ENCODE measurements around the gene STX19. TPM values are rescaled to one million over a fixed set of nuclear protein-coding genes. Genes with fewer than 3 reads are reported as not detected.

STX19 gene
- total and polyA plus RNA-seq, 2 experiments from 2014 or later, result 0.12 to 0.47 TPM

DNA sequence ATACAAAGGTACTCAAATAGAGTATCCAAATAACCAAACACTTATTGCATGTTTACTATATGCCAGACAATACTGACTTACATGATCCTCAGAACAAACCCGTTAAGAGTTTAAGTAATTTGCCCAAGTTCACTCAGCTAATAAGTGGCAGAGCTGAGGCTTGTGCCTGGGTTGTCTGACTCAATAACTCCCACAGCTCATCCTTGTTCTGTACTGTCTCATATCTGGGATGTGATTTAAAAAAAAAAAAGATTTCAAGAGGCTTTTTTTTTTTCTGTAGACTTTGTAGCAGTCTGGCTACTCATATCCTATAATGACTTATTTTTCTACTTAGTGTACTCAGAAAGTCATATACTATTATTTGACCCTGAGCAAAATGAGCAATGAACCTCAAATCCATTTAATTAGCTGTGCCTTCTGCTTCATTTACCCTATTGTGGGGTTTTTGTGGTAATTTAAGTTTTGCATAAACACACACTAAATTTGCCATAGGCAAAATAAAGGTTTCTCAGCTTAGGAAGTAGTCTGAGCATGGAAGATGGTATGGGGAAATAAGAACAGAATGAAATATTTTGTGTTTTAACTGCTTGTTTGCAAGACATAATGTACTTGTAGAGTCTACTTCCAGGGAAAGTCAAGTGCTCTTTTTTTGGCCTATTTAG lies 37.6 kb upstream of the STX19 start:
- H3K4me3 ChIP-seq, result no peak overlapping the region
- no peak overlapping the region for H2AFZ ChIP-seq
- no peak for DNase-seq (ENCODE audit: low spot score)
- peaks cover 4% of the 10 kb centered on the region for H3K4me1 ChIP-seq (ENCODE audit: insufficient read depth)
- H3K9me2 ChIP-seq (replicated peaks; ENCODE audit: insufficient read depth), result no peaks in the 10 kb centered on the region
- no peak overlapping the region for H3K4me2 ChIP-seq
- no peak overlapping the region for H3K27ac ChIP-seq
- no peaks in the 10 kb centered on the region for H3K27me3 ChIP-seq
- H3K36me3 ChIP-seq (replicated peaks; ENCODE audit: insufficient read depth, low read depth), result no peaks in the 10 kb centered on the region
- WGBS (ENCODE audit: low lambda C conversion rate, missing lambda C conversion rate), result 91% methylated on average over 1 of the region's 1 CpG
- TF ChIP-seq, protein P1, sequence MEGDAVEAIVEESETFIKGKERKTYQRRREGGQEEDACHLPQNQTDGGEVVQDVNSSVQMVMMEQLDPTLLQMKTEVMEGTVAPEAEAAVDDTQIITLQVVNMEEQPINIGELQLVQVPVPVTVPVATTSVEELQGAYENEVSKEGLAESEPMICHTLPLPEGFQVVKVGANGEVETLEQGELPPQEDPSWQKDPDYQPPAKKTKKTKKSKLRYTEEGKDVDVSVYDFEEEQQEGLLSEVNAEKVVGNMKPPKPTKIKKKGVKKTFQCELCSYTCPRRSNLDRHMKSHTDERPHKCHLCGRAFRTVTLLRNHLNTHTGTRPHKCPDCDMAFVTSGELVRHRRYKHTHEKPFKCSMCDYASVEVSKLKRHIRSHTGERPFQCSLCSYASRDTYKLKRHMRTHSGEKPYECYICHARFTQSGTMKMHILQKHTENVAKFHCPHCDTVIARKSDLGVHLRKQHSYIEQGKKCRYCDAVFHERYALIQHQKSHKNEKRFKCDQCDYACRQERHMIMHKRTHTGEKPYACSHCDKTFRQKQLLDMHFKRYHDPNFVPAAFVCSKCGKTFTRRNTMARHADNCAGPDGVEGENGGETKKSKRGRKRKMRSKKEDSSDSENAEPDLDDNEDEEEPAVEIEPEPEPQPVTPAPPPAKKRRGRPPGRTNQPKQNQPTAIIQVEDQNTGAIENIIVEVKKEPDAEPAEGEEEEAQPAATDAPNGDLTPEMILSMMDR (IDR thresholded peaks at IDR 0.05; ENCODE audit: poor library complexity), result no peak
- TF ChIP-seq EZH2 (IDR thresholded peaks at IDR 0.05; ENCODE audit: borderline replicate concordance) (no peak), EZH2phosphoT487 (IDR thresholded peaks at IDR 0.05; ENCODE audit: low read depth, severe bottlenecking, unreplicated experiment) (no peak)
- no peaks in the 10 kb centered on the region for H3K9me3 ChIP-seq (ENCODE audit: low read depth)
- H4K20me1 ChIP-seq (ENCODE audit: insufficient read depth, poor library complexity, severe bottlenecking), result no peaks in the 10 kb centered on the region
- H3K79me2 ChIP-seq, result peaks cover 31% of the 10 kb centered on the region

DNA sequence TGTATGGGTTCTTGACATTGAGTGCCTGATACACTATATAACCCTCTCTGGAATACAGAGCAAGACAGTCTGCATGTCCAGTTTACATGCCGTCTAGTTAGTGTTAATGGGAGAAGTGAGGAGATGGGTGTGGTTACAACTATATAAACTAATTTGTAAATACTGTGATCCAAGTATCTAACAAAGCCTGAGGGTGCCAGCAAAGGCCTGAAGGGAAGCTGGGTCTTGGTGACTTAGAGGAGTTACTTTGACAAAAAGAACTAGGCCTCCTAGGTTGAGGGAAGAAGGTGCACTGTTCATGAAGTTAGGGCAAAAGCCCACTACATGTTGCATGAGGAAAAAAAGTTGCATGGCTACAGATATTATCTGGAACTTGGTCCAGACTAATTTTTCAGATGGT lies 36.7 kb upstream of the STX19 start:
- 71% methylated on average over 1 of the region's 1 CpG for WGBS (ENCODE audit: low lambda C conversion rate, missing lambda C conversion rate)
- Histone ChIP-seq H3K4me1 (ENCODE audit: insufficient read depth) (peaks cover 4% of the 10 kb centered on the region), H3K27me3 (no peaks in the 10 kb centered on the region)

DNA sequence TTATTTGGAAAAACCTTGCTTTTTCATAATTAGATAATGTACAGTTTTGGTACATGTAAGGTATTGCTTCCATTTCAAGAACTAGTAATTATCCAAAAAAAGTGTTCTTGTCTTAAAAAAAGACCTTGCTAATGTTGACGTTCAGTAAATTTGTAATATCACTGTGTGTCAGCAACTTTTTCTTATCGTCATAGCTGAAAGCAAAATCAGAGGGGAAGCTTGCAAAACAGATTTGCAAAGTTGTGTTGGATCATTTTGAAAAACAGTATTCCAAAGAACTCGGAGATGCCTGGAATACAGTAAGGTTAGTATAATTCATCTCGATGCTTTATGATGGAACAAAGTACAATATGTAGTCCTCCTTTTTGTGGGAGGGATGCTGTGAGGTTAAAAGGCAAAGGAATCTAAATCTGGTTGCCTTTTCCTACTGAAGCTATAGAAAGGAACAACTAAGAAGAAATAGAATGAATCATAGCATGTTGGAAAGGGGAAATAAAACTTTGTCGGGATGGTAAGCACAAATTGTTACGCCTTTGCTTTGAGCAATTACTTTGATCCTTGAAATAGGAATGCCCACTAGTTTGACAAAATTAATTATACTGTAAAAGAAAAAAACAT lies 36.0 kb upstream of the STX19 start:
- H4K20me1 ChIP-seq (ENCODE audit: insufficient read depth, poor library complexity, severe bottlenecking), result no peaks in the 10 kb centered on the region
- H3K4me2 ChIP-seq, result peak overlapping the region; percentile 83
- no peak for DNase-seq (ENCODE audit: low spot score)
- H3K9me2 ChIP-seq (replicated peaks; ENCODE audit: insufficient read depth), result no peaks in the 10 kb centered on the region
- H2AFZ ChIP-seq, result no peak overlapping the region
- TF ChIP-seq, protein P1 (IDR thresholded peaks at IDR 0.05; ENCODE audit: poor library complexity), result no peak
- TF ChIP-seq EZH2phosphoT487 (IDR thresholded peaks at IDR 0.05; ENCODE audit: low read depth, severe bottlenecking, unreplicated experiment) (no peak), EZH2 (IDR thresholded peaks at IDR 0.05; ENCODE audit: borderline replicate concordance) (no peak)
- H3K36me3 ChIP-seq (replicated peaks; ENCODE audit: insufficient read depth, low read depth), result no peaks in the 10 kb centered on the region
- H3K9me3 ChIP-seq (ENCODE audit: low read depth), result no peaks in the 10 kb centered on the region
- H3K27me3 ChIP-seq, result no peaks in the 10 kb centered on the region
- H3K4me1 ChIP-seq (ENCODE audit: insufficient read depth), result peaks cover 4% of the 10 kb centered on the region
- no peak overlapping the region for H3K4me3 ChIP-seq
- H3K27ac ChIP-seq, result no peak overlapping the region
- WGBS (ENCODE audit: low lambda C conversion rate, missing lambda C conversion rate), result 90% methylated on average over 6 of the region's 6 CpGs
- H3K79me2 ChIP-seq, result peaks cover 27% of the 10 kb centered on the region

More for the DNA sequence above, 36.7 kb upstream of the STX19 start:
- H3K4me3 ChIP-seq, result no peak overlapping the region
- no peak for DNase-seq (ENCODE audit: low spot score)
- no peaks in the 10 kb centered on the region for H3K9me3 ChIP-seq (ENCODE audit: low read depth)
- no peaks in the 10 kb centered on the region for H4K20me1 ChIP-seq (ENCODE audit: insufficient read depth, poor library complexity, severe bottlenecking)
- no peak for TF ChIP-seq EZH2 (IDR thresholded peaks at IDR 0.05; ENCODE audit: borderline replicate concordance)
- TF ChIP-seq, protein P1 (IDR thresholded peaks at IDR 0.05; ENCODE audit: poor library complexity), result no peak
- no peaks in the 10 kb centered on the region for H3K9me2 ChIP-seq (replicated peaks; ENCODE audit: insufficient read depth)
- no peak overlapping the region for H2AFZ ChIP-seq
- H3K36me3 ChIP-seq (replicated peaks; ENCODE audit: insufficient read depth, low read depth), result no peaks in the 10 kb centered on the region
- no peak overlapping the region for H3K27ac ChIP-seq
- peaks cover 30% of the 10 kb centered on the region for H3K79me2 ChIP-seq
- H3K4me2 ChIP-seq, result peak overlapping the region; percentile 83

All from hepatocyte (in vitro differentiated cells).